HG03469 (cell line): ENCODE measurements around the gene SYT7.

Source experiments
- ATAC-seq: cut with Tn5 transposase; IDR thresholded peaks from one replicate; pipeline ENCODE4 v1.9.1; 2021; ENCODE audit warnings: mild to moderate bottlenecking, moderate library complexity, moderate number of reproducible peaks; ENCODE audit not compliant: unreplicated experiment

SYT7 gene

DNA sequence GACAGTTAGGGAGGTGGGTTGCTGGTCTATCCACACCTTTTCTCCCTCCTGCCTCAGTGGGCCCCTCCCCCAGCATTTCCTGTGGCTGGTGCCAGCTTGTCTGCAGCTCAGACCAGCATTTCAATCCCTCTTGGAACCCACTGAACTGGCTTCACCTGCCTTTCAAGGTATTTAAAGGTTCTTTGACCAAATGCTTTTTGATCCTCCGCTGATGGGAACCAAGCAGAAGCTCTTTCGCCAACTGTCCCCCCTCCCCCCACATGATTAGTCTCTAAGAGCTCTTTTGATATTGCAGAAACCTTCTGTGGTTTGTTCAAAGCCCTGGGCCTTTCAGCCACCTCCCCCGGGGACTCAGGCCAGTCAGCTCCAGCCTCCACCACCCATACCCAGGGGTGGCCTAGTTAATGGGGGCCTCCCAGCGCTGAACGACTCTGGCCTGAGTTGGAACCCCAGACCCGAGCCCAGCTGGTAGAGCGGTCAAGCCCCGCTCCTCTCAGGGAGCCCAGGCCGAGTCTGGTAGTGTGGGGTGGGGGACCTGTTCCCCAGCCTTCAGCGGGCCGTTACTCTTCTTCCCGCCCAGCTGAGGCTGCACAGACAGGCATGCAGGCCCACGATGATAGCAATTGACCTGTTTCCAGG, 6.0 kb upstream of the SYT7 start:
- no peak for ATAC-seq

DNA sequence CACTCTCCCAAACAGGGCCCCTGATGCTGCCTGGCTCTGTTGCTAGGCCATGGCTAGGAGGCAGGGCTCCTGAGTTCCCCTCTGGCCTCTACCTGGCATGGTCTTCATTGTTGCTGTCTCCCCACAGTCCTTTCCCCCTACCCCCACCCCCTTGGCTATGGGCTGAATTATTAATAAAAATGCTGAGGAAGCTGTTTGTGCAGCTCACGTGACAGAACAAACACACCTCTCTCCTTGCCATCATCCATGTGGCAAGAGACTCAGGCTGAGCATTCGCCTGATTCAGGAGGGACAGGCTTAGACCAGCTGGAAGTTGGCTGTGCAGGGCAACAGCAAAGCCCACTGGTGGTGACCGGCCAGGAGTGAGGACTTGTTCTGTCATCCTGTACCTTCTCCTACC, 4.2 kb upstream of the SYT7 start:
- ATAC-seq = no peak

DNA sequence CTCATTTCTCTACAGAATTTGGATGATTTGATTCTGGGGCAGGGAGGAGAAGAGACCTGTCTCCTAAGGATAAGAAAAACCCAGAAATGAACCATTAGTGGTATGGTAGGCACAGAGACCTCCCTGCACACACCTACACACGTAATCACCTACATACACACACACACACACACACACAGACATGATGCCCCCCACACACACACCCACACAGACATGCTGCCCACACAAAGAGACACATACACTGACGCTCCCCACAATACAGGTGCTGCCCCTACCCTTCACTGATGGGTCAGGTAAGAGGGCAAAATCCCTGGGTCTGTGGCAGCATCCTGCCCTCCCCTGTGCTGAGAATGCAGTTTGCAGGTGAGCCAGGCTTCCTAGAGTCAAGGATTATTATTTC, 1.1 kb upstream of the SYT7 start:
- ATAC-seq = no peak

DNA sequence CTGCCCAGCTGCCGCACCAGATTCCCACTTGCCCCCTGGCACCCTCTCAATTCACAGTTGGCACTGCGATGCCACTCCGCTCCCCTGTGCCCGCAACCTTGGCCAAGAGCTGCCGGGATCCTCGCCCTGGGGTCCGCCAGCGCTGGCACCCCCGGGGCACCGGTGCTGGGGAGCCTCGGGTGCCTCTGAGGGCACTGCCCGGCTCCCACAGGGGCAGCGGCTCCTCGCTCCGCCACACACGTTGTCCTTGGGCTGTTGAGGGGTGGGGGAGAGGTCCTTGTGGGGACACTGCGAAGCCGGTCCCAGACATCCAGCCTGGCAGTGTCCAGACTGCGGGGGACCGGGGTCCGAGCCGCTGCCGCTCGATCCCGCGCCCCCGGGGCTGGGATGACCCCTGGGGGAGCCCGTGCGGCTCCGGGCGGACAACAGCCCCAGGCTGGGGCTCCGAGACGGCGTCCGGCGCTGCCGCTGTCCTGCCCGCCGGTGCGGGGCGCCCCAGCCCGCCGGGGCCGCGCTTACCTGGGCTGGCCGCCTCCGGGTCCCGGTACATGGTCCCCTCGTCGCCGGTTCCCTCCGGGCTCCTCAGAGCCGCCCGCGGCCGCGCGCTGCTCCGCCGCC, 496 bp downstream of the SYT7 start:
- no peak for ATAC-seq

DNA sequence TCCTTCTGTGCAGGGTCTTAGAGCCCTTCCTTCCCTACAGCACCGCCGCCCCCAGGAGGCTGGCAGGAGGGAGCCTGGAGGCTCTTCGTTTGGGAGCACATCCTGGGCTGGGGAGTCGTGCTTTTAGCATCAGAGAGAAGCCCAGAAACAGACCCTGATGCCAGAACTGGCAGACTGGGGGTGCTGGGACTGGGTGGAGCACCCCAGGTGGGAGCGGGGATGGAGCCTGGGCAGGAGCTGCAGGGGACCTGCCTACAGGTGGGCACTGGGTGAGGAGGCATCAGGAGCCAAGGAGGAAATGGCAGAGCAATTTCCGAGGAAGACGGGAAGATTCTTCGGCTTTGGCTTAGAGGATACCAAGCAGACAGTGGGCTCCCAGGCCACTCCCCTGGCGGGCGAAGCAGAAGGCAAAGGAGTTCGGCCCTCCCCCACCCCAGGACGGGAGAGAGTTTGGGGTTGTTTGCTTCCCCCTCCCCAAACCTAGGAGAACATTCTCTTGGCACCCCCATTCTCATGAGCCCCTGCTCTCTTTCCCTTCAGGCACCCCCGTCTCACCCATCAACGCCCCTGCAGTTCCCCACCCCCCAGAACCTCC, 1.1 kb downstream of the SYT7 start:
- no peak for ATAC-seq

DNA sequence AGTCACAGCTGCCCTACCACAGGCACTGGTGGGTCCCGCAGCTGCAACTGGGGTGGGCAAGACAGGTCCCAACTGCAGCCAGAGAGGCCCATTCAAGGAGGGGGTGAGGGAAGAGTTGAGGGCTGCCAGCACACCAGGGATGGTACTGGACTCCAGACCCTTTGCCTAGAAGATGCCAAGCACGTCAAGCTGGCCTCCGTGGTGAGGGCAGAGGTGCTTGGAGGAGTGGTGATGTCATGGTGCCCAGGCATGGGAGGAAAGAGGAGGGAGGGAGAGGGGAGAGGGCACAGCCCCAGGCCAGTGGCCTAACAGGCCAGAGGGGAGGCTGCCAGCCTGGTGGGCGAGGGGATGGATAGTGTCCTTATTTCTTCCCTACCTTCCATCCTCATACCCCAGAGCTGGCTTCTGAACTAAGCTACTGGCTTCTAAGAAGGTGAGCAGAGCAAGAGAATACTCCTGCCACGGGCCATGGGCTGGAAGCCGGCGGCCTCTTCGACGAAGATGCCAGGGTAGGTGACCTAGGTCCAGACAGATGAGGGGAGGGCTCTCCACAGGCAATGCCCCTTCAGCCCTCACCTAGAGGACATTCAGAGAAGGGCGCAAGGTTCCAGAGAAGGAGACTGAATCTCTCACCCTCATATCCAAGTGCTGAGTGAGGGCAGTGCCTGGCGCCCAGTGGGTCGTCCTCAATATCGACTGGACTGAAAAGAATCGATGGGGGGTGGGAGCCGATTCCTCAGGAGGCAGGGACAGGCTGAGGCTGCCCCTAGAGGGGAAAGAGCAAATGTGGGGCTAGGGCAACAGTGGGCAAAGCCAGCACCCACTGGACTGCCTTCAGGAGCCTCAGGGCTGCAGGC, 1.8 kb downstream of the SYT7 start:
- no peak for ATAC-seq

DNA sequence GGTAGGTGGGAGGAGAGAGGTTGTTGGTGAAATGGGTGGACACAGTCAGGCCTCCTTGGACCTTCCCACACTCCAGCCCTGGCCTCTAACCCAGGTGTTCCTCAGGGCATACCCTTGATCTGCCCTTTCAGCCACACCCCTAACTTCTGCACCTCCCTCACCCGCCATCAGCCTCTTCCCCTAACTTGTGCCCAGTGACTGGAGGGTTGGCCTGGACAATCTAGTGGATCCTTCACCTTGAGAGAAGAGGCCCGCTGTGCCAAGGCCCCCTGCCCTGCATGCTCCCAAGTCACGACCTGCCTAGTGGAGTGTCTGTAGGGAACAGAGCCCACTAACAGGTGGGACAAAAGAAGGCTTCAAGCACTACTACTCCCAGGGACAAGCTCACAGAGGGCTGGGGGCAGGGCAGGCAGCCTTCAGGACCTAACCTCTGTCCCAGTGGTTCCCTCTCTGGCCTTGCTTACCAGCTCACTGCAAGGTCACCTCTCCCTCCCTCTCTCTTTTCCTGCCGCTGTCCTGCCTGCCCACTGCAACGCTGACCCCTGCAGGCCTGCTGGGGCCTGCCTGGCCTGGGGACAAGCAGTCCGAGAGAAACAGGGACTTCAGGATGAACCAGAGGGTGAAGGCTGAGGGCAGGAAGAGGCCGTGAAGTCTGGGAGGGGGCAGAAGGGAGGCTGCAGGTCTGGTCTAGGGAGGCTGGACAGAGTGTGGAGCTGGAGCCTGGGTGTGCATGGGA, 3.3 kb downstream of the SYT7 start:
- ATAC-seq = no peak

DNA sequence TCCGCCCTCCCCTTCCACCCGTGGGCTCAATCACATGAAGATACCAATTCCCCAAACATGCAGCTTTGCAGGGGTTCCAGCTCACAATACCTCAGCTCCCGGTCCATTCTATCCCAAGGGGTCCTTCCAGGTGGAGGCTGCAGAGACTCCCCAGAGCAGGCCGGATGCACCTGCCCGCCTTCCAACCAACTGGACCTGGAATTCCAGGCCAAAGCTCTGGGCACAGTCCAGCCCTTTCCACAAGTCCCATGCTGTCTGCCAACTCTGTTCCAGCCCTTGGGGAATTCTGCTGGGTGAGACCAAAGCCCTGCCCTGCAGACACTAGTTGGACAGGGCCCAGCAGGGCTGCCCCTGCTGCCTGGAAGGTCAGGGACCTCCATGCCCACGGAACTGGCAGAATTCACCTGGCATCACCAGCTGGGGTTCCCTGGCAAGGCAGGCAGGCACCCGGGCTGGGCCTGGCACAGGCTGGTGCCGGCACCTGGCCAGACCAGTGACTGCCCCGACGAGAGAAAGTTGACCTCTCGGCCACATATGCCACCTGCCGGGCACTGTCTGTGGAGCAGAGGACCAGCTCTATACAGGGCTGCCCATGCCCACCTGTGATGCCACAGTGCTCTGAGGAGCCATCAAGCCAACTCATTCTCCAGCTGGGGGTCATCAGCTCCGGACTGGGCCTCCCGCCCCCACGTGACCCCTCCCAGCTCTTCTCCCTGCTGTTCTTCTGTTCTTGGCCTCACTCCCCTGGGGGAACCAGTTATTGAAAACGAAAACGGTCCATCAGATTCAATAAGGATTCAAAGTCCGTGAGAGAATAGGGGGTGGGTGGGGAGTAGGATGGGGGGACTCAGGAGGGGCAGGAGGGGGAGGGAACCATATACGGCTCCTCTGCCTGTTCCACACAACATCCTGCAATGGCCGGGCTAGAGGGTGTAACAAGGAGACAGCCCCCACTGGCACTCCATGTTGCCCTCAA, 4.7 kb downstream of the SYT7 start:
- no peak for ATAC-seq

DNA sequence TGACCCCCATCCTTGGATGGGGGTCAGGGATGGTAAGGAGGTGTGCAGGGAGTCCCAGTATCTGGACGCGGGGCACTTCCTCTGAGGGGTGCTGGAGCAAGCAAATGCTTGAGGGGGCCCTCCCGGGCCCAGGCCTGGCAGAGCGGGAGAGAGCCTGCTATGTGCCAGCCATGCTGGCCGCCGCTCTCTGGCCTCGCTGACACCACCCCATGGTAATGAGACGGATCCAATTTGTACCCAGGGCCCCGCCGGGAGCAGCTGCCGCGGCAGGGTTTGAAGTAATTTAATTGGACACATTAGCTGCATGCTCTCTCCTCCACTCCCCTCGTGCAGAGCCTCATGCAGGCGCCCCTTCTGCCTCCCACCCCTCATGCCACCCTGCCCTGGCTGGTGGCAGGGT, 6.3 kb downstream of the SYT7 start:
- no peak for ATAC-seq

DNA sequence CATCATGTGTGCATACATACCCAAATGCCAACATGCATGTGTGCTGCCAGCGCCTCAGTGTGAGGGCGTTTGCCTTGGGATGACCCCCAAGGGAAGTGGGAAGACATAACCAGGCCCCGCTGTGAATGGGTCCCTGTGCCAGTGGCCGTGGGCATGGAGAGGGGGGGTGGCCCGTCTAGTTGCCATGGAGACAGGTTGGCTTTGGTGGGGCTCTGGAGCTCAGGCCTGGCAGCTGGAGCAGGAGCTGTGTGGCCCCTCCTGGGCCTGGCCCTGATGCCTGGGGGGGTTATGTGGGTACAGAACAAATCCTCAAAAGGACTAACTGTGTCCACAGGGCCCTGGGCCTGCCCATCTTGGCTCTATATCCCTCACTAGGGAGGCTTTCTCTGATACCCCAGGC, 8.0 kb downstream of the SYT7 start:
- ATAC-seq = no peak

DNA sequence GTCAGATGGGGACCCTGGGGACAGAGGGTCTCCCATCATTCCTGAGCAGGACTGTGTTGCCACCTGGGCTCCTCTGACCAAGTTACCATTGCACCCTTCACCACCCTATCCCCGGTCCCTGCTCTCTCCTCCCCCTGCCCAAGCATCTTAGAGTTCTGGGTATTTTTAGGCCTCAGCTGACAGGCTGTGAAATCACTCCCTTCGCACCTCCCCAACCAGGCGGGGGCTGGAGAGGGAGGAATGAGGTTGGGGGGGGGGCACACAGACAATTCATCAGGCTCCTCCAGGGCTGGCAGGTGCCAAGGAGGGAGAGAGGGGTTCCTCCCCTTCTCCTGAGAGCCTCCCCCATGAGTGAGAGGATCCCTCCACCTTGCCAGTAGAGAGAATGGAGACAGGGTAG, 9.0 kb downstream of the SYT7 start:
- ATAC-seq = no peak

DNA sequence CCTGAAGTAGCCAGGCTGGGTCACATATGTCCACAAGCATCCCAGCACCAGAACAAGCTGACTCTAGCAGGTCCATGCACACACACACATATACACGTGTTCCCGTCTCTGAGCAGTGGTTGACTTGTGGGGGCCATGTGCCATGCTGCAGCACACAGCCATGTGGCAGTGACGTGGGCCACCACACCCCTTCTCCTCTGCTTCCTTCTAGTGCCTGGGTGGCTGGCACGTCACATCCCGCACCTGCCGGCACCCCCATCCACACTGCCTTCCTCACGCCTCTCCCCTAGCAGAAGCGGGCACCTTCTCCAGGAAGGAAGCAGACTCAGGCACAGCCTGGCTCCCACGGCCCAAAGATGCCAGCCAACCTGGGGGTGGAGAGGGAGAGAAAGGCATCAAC, 9.5 kb downstream of the SYT7 start:
- no peak for ATAC-seq

DNA sequence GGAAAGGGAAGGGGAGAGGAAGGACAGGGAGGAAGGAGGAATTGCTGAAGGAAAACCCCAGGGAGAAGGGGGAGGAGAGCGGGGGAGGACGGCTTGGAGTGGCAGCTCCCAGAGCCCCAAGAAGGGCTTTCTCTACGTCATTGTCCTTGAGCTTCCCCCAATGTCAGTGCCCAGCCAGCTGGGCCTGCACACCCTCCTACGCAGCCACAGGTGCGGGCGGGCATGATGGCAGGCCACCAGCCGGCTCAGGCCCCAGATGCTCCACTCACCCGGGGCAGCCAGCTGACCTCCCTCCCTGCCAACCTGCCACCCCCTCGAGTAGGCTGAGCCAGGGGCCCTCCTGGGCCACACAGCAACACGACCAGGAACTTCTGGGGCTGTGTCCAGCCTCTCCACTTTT, 11.2 kb downstream of the SYT7 start:
- ATAC-seq = no peak

DNA sequence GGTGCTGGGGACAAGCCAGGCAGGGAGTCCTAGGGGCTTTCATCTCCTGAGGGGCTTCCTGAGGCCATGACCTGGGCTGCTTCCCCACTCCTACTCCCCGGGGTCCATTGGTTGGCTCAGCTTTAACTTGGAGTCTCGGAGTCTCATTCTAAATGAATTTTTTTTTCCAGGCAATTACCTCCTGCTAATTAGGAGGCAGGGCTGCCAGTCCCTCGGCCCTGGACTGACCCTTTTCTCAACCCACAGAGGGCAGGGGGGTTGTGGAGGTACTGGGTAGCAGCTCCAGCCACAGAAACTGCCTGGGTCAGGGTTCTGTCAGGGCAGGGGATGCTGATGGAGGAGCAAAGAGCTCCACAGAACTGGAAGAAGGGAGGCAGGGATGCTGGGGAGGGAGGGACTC, 11.9 kb downstream of the SYT7 start:
- no peak for ATAC-seq

DNA sequence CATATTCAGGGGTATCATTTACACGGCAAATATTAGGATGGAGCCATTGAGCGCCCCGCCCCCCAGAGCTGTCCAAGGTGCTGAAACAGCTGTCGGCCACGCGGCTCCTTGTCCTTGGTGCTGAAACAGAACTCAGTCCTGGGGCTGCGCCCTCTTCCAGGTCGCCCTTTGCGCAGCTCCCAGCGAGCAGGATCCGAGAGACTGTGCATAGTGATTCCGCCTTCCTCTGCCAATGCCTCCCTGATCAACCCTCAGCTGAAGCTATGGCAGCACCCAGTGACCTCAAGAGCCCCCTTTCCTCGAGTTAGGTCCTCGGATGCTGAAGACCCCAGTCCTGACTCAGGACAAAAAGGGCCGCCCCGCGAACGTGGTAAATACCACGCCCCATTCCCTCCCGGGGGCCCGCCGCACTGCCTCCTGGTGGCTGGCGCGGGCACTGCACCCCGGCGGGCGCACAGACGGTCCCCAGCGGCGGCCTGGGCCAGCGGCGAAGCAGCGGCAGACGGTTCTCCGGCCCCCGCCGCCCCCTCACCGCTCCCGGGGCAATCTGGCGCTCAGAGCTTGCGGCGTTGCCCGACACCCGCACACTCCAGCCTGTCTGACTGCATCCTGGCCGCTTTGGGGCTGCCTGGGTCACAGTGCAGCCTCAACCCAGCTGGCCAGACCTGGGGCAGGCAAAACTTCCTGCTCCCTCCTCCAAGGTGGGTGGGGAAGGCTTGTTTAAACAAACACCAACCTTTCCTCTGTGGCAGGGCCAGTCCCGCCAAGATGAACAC, 13.4 kb downstream of the SYT7 start:
- ATAC-seq = no peak

DNA sequence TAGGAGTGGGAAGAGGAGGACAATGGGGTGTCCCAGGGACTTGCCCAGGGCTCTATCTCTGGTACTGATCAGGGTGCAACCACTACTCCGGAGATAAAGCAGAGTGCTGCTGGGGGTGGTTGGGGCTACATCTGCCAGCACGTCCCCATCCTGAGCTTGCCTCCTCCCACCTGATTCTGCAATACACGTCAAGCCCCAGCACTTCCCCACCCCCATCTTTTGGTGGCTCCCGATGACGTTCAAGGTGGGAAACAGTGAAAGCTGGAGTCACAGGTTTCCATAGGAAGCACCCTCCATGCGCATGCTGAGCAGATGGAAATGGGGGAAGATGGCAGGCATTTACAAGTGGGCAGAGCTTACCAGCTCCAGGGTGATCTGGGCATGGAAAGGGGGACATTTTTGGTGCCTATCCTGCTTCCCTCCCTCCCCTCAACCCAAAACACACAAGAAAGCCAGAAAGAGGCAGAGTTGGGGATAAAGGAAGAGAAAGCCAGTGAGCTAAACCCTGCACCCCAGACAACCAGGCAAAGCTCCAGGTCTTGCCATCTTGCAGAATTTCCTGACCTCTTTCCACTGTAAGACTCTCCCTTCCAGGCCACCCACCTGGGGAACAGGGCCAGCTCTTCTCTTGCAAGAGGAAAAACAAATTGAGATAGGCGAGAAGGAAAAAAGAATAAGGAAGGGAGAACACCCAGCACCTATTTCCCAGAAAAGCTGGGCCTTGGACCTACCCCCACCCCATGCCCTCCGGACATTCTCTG, 15.8 kb downstream of the SYT7 start:
- ATAC-seq = no peak

DNA sequence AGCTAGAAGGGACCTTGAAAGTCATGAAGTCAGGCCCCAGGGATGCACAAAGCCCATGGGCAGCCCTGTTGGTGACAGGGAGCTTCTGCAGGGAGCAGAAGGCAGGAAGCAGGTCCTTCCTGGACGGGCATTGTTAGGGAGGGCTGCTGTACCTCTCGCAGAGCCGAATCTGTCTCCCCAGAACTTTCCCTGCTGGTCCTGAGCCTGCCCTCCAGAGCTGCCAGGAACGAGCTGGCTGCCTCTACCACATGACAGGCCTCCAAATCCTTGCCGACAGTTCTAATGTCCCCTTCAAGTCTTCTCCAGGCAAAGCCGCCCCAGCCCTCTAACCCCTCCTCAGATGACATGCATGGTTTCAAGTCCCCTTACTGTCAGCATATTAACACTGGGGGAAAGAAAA, 20.1 kb downstream of the SYT7 start:
- no peak for ATAC-seq

DNA sequence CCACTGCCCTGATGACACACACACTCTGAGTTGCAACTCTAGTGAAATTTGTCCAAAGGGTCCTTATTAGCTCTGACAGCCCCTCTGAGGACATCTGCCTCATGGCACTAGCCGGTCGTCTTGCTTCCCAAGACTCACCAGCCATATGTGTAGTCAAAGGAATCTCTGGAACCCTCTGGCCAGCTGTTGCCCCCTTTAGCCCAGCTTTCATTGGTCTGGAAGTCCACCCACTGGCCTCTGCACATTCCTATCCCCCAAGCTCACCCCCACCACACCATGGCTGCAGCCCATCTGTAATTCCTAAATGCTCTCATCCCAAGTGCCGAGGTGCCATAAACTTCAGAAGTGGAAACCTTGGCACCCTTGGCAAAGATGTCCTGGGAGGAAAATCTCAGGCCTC, 24.3 kb downstream of the SYT7 start:
- ATAC-seq = no peak
